MG63 (cell line): Measurements from ENCODE around the gene MX2. TPM values are rescaled to one million over a fixed set of nuclear protein-coding genes. Genes with fewer than 3 reads are reported as not detected.
A peak's percentile ranks its signal among the peaks of the same experiment; 100 is the strongest.
"Not testable (repeated sequence)": the region's sequence is repeated elsewhere in the genome, so short reads cannot be mapped to it uniquely, and the experiment has no call there.

Experiments used
- DNase-seq: peaks from one replicate; pipeline ENCODE4 v3.0.0-alpha.2; 2020
- H3K27me3 ChIP-seq: fragments of 250-450 bp; sonication (Bioruptor Pico); 2 replicates; pipeline ENCODE4 v1.5.1; 2020; ENCODE audit warnings: mild to moderate bottlenecking, moderate library complexity
- H3K36me3 ChIP-seq: fragments of 250-450 bp; sonication (Bioruptor Pico); 2 replicates; pipeline ENCODE4 v1.5.1; 2020; ENCODE audit warnings: mild to moderate bottlenecking, moderate library complexity
- H3K4me3 ChIP-seq: fragments of 250-450 bp; sonication (Bioruptor Pico); 2 replicates; pipeline ENCODE4 v1.5.1; 2020; ENCODE audit warnings: mild to moderate bottlenecking, moderate library complexity
- H3K9me3 ChIP-seq: fragments of 250-450 bp; sonication (Bioruptor Pico); 2 replicates; pipeline ENCODE4 v1.5.1; 2020; ENCODE audit warnings: mild to moderate bottlenecking, moderate library complexity
- total RNA-seq: library from RNA; depleted of rRNA; stranded (reverse); fragments of >200 nt; shearing (Covaris generic); gene quantifications from 2 replicates; pipeline ENCODE4 v1.2.3, GENCODE V29; 2014; ENCODE audit warnings: low replicate concordance

MX2 gene
- total RNA-seq, 1 experiment from 2014 or later = 2.8 TPM

DNA sequence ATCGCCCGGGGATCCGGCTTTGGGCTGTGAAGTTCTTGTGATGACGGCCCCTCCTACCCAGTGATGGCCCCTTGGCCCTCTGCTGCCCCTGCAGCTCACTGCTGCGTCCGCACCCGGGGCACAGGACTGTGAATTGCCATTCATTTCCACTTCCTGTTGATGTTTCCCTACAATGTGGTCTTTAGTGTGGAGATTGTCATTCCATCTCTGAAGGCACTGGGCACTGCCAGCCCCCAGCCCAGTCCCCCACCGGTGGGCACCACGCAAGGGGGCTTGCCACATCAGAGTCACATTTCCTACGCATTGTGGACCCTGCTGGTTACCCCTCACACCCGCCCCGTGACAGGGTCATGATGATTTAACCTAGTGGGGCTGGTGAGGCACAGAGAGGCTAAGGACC is 2.5 kb upstream of the MX2 start:
- DNase-seq = no peak
- no peak overlapping the region for H3K4me3 ChIP-seq
- peaks cover 3% of the 10 kb centered on the region; the same call in 1 of the 2 replicates for H3K27me3 ChIP-seq
- no peaks in the 10 kb centered on the region for H3K9me3 ChIP-seq
- H3K36me3 ChIP-seq = no peaks in the 10 kb centered on the region

DNA sequence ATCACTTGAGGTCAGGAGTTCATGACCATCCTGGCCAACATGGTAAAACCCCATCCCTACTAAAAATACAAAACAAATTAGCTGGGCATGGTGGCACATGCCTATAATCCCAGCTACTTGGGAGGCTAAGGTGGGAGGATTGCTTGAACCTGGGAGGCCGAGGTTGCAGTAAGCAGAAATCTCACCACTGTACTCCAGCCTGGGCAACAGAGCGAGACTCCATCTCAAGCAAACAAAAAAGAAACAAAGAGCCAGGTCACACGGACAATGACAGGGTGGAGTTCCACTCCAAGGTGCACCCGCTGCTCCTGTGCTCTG is 2.1 kb upstream of the MX2 start:
- not testable (repeated sequence) for H3K9me3 ChIP-seq, H3K4me3 ChIP-seq, DNase-seq, H3K36me3 ChIP-seq, H3K27me3 ChIP-seq

DNA sequence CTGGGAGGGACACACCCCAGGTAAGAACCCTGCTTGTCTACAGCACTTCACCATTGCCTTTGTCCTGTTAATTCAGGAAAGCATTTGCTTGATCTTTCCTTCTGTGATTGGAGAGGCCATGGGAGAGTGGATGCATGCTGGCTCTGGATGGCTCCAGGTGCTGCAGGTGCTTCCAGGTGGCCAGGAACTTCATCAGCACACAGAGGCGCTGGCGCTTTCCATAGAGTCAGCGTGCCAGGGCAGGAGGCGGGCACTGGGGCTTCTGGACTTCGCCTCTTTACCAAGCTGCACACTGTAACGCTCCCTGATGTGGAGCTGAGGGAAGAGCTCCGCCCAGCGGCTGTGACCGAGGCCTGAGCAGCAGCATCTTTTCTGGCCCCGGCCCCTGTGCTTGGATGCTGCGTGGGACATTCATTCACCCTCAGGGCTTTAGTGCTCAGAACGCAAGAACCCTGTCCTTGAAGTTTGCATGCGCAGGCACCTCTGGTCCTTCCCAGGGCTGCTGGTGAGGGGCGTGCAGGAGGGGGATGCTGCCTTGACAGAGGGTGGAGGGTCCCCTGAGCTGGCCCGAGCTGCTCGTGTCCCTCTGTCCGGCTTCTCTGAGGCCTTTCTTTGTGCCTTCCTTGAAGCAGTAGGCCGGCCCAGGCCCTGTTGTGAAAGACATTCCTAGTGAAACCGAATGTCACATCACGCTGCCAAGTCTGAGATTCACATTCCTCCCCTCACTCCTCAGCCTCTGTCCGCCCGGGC is 1.6 kb upstream of the MX2 start:
- no peak for DNase-seq
- no peaks in the 10 kb centered on the region for H3K36me3 ChIP-seq
- no peaks in the 10 kb centered on the region for H3K9me3 ChIP-seq
- no peak overlapping the region for H3K4me3 ChIP-seq
- H3K27me3 ChIP-seq = peaks cover 3% of the 10 kb centered on the region; the same call in 1 of the 2 replicates

DNA sequence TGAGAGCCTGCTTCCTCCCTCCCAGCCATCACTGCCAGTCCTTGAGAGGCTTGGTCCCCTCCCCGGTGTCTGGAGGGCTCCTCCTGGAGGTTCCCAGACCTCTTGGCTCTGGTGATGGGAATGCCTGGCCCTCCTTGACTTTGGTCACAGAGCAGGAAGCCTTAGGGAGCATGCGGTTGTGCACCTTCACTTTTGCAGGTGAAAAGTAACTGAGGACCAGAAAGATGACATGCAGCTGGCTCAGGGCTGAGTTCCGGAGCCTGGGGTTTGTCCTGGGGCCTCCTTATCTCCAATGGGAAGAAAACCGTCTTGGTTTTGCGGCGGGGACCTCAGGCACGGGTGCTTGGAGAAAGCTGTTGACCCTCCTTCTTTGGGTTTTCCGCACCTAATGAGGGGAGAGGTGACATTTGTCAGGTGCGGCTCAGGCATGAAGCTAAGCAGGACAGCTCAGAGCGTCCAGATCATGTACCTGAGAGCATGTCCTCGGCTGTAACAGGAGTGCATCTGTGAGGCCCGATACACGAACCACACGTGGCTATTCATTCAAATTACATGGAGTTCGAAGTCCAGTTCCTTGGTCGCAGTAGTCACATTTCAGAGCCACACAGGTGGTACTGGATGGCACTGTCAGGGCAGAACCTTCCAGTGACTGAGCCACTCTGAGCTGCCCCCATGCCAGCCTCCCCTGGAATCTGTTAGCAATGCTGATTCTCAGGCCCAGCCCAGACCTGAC is 608 bp upstream of the MX2 start:
- Histone ChIP-seq H3K4me3 (no peak overlapping the region), H3K9me3 (no peaks in the 10 kb centered on the region), H3K27me3 (peaks cover 2% of the 10 kb centered on the region; the same call in 1 of the 2 replicates), H3K36me3 (no peaks in the 10 kb centered on the region)
- DNase-seq = no peak

DNA sequence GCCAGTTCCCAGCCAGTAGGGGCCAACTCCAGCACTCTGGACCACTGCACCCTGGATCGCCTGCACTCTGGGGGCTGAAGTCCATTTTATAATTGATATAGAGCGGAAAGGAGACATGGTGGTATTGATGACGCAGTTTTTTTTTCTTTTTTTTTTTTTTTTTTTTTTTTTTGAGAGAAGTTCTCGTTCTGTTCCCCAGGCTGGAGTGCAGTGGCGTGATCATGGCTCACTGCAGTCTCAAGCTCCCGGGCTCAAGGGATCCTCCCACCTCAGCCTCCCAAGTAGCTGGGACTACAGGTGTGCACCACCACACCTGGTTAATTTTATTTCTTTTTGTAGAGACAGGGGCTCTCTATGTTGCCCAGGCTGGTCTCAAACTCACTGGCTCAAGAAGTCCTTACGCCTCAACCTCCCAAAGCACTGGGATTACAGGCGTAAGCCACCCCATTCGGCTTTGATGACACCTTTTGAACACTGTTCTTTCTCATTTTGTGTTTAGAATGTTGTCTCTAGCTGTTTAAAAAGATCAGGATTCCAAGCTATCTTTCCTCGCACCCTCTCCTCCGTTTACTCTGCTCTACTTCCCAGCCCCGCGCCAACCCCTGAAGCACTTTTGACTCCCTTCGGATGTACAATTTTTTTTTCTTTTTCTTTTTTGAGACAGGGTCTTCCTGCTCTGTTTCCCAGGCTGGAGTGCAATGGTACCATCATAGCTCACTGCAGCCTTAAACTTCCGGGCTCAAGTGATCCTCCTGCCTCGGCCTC is 960 bp downstream of the MX2 start:
- Histone ChIP-seq H3K36me3 (no peaks in the 10 kb centered on the region), H3K27me3 (no peaks in the 10 kb centered on the region), H3K4me3 (no peak overlapping the region), H3K9me3 (no peaks in the 10 kb centered on the region)
- DNase-seq = no peak

DNA sequence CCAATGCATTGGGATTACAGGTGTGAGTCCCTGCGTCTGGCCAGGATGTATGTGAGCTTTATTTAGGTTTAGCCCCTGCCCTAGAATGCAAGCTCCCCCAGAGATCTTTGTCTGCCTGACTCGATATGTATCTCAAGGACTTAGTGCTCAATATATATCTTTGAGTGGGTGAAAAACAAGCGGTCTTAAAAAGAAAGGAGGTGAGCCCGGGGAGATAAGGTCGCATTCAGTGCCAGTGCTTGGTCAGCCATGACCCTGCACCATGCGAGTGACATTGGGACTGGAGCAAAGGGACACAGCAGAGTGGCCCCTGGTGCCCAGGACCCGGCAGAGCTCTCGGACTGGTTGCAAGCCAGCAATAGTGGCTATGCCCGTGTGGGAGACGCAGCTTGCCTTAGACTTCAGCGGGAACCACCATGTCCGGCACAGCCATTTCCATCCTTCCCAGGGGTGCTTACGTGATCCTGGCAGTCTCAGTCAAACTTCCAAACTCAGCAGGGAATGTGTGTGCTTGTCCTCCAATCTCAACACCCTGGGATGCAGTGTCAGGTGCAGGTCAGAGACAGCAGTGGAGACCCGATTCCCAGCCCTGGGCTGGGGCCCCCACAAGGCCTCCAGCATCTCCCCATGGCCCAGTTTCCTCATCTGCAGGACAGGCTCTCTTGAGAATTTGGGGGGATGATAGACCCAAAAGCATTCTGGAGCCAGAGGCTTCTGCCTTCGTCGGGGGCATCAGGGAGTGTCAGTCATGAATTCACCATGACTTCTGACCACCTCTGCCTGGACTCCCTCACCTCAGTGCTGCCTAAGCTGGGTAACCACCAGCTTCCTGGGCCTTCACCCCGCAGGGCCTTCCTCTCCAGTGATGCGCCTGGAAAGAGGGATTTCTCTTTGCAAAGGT is 1.8 kb downstream of the MX2 start:
- DNase-seq = no peak
- Histone ChIP-seq H3K4me3 (no peak overlapping the region), H3K27me3 (no peaks in the 10 kb centered on the region), H3K36me3 (no peaks in the 10 kb centered on the region), H3K9me3 (no peaks in the 10 kb centered on the region)

DNA sequence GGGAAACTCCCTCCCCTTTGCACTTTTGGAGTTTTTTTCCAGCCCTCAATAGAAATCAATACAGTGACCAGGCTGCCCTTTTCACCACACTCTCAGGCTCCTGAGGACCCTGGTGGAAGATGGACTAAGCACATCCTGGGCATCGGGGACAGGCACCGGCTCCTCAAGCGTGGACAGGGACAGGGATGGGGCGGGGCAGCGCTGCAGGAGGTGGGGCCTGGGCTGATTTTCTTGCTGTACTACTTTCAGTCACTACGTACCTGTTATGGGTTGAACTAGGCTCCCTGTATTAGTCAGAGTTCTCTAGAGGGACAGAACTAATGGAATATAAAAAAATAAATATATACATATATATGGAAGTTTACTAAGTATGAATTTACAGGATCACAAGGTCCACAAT is 2.5 kb downstream of the MX2 start:
- Histone ChIP-seq H3K27me3 (no peaks in the 10 kb centered on the region), H3K36me3 (no peaks in the 10 kb centered on the region), H3K4me3 (no peak overlapping the region), H3K9me3 (no peaks in the 10 kb centered on the region)
- DNase-seq = no peak

DNA sequence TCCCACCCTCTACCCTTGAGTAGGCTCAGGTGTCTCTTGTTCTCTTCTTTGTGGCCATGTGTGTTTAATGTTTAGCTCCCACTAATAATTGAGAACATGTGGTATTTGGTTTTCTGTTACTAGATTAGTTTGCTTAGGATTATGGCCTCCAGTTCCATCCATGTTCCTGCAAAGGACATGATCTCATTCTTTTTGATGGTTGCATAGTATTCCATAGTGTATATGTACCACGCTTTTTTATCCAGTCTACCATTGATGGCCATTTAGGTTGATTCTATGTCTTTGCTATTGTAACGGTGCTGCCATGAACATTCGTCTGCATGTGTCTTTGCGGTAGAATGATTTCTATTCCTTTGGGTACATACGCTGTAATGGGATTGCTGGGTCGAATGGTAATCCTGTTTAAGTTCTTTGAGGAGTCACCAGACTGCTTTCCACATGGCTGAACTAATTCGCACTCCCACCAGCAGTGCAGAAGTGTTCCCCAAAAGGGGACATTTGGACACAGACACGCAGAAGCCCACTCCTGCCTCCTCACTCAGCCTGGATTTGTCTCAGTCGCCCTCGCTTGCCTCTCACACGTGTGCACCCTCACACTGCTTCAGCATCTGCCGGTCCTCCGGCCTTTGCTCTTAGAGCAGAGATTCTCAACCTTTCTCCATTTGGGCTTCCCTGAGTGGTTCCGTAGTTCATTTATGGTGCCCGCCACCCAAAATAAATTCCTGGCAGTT is 3.7 kb downstream of the MX2 start:
- no peaks in the 10 kb centered on the region for H3K36me3 ChIP-seq
- no peaks in the 10 kb centered on the region for H3K9me3 ChIP-seq
- no peak overlapping the region for H3K4me3 ChIP-seq
- no peaks in the 10 kb centered on the region for H3K27me3 ChIP-seq
- DNase-seq = no peak

DNA sequence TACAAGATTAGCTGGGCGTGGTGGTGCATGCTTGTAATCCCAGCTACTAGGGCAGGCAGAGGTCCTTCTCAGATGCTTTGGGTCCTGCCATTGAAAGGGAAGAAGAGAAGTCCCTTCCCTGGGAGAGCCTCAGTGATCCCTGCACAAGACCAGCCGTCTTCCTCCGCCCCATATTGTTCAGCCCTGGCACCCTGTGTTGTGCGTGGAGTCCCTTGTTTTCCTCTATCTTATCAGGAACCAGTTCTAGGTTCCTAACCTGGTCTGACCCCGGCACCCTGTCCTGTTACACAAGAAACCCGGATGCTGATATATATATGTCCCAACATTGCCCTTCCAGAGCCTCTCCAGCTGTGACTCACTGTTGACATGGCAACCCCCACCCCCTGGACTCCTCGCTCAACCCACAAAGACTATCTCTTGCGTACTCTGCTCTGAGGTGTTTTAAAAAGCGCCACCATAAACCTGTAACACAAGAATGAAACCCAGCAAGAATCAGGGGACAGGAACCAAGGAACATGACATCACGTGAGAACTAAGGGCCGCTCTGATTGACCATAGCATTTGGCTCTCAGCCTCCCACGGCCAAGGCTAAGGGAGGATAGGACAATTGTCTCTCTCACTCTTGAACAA is 4.8 kb downstream of the MX2 start:
- Histone ChIP-seq H3K27me3 (no peaks in the 10 kb centered on the region), H3K4me3 (no peak overlapping the region), H3K36me3 (no peaks in the 10 kb centered on the region), H3K9me3 (no peaks in the 10 kb centered on the region)
- peak; percentile 73 for DNase-seq

DNA sequence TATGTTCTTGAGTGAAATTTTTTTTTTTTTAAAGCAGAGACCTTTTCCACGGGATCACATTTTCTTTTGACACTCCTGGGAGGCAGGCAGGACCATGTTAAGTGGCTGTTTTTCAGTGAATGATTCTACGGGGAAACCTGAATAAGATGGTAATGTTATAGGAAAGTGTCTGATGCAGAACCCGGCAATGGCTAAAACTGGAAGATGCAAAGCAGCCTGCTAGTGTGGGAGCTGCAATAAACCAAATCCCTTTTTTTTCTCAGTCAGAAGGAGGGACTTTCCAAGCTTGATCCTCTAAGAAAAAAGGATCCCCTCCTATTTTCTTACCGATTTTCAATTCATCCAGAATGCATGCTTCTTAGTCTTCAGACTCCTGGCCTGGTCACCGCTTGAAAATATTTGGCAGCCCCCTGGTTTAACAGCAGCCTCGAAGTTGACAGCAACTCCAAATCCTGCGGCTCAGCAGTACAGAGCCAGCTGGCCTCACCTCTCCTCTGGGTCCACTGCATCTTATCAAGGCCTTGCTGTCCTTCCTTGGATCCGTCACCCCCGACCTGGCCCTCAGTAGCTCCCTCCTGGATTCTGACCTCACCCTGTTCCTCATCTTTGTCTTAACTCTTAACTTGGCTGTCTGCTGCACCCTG is 5.6 kb downstream of the MX2 start:
- no peak overlapping the region for H3K4me3 ChIP-seq

DNA sequence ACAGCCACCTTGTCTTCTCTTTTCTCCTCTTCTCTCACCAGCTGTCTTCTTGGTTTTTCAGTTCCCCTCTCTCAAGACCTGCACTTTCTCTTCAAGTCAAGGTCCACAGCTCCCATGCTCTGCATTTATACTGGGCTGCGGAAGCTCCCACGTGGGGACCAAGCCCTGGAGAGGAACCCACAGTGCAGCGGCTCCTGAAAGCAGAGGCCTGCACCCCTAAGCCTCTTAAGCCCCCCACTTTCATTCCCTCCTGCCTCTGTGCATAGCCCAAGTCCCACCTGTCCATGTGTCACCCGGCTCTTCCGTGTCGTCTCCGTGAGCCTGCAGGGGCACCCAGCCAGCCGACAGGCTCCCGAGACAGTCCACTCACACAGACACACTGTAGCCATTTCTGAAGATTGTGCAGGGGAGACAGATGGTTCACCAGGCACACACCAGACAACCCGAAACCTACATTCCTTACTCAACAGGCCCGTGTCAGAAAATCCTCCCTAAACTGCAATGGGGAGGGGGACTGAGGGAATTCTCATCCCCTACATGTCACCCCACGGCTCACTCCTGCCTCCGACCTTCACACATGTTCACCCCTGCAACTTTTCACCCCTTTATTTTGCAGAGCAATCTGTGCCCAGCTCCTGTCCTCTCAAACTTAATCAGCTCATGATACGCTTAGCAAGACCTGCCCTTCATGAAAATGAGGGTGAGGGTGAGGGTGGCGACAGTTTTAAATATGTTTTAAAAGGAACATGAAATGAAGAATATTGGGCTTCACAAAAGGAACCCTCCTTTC is 6.3 kb downstream of the MX2 start:
- Histone ChIP-seq H3K4me3 (no peak overlapping the region), H3K9me3 (no peaks in the 10 kb centered on the region), H3K36me3 (no peaks in the 10 kb centered on the region), H3K27me3 (no peaks in the 10 kb centered on the region)
- no peak for DNase-seq

More for the DNA sequence above, 5.6 kb downstream of the MX2 start:
- Histone ChIP-seq H3K27me3 (no peaks in the 10 kb centered on the region), H3K9me3 (no peaks in the 10 kb centered on the region), H3K36me3 (no peaks in the 10 kb centered on the region)
- no peak for DNase-seq

DNA sequence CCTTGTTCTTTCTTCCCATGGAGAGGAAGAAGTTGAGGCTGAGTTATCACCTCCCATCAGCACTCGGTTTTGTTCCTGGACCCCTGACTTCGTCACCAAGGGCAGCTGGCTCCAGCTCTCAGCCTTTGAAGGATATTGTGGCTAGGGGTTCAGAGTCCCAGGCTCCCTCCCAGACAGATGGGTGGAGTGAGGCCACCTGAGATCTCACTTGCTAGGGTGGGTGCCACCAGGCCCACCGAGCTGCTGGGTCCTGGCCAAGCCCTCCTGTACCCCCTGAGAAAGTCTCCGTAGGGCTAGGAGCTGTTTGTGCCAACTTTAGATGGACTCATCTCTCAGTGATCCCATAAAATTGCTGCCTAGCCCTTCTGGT is 6.9 kb downstream of the MX2 start:
- H3K4me3 ChIP-seq = no peak overlapping the region
- DNase-seq = no peak

DNA sequence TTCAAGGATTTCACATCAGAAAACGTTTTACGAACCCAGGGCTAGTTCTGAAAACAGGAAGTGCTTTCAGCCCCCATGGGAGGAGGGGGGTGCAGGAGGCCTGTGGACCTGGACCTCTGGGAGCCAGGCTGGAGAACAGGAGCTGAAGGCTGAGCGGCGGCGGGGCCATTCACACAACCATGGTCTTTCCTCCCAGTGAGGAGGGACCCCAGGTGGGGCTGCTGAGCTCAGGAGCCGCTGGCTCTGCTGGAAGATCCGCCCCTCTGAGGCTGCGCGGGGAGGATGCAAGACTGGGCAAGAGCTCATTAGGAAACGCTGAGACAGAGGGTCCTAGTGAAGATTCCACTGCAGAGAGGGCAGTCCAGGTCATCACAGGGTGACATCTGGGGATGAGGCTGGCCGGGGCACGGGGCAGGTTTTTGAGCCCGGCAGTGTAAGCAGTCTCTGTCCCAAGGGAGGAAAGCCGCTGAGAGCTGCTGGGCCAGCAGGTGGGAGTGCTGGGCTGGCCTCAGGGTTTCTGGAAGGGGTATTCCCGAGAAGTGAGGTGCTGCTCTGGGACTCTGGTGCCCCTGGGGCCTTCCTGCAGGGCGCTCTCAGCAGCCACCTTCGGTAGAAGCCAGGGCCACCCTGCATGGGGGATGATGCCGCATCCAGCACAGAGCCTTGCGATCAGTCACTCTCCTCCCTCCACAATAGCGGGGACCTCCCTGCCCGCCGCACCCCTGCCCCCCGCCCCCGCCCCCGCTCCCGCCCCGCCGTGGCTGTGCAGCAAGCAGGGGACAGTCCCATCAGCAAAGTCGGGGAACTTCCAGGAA is 7.5 kb downstream of the MX2 start:
- DNase-seq = no peak
- Histone ChIP-seq H3K4me3 (no peak overlapping the region), H3K9me3 (no peaks in the 10 kb centered on the region), H3K27me3 (no peaks in the 10 kb centered on the region), H3K36me3 (no peaks in the 10 kb centered on the region)

More for the DNA sequence above, 6.9 kb downstream of the MX2 start:
- Histone ChIP-seq H3K27me3 (no peaks in the 10 kb centered on the region), H3K36me3 (no peaks in the 10 kb centered on the region), H3K9me3 (no peaks in the 10 kb centered on the region)
